GM12801 (cell line): ENCODE data around the gene MMD2.

ENCODE experiments used
- CTCF ChIP-seq: IDR thresholded peaks from one replicate; pipeline ENCODE4 v1.5.1; 2011; ENCODE audit warnings: control low read depth; ENCODE audit not compliant: insufficient read length; ENCODE audit errors: extremely low read depth

The MMD2 gene

GRCh38 chr7:4945949-4946348 is 13.0 kb downstream of the MMD2 start:
- no peak for TF ChIP-seq CTCF

- no peak for TF ChIP-seq CTCF
These were observed 14.0 kb downstream of the MMD2 start for GRCh38 chr7:4944939-4945338.

- no peak for TF ChIP-seq CTCF
These were observed 15.7 kb downstream of the MMD2 start for GRCh38 chr7:4943297-4943696.

- no peak for TF ChIP-seq CTCF
These were observed 18.8 kb downstream of the MMD2 start for GRCh38 chr7:4939971-4940728.

GRCh38 chr7:4937411-4937810 is 21.6 kb downstream of the MMD2 start:
- no peak for TF ChIP-seq CTCF

- TF ChIP-seq CTCF, result no peak
These were observed 24.5 kb downstream of the MMD2 start for GRCh38 chr7:4934419-4935025.

GRCh38 chr7:4931943-4932342 is 27.0 kb downstream of the MMD2 start:
- no peak for TF ChIP-seq CTCF
